ENCODE results near the gene PPP2R3B.

The PPP2R3B gene

DNA sequence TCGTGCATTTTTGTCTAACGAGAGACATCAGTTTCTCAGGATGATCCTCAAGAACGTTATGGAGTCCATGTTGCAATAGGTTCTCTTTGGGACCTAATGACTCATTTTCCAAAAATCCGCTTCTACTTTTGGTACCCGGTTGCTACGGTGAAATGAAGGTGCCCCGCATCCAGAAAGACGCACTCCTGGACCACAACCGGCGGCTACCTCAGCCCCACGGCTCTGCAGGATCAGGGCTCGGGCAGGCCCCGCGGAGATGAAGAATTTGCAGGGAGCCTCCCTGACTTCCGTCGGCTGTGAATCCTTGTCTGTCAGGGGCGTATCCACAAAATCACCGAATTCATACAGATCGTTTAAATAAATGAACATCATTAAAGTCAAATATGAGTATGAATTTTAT, 83.7 kb downstream of the PPP2R3B start:
- no peak for DNase-seq (ENCODE audit: extremely low read depth, low read depth)
- TF ChIP-seq CTCF (IDR thresholded peaks at IDR 0.05; ENCODE audit: low read depth, low read length) = no peak

- DNase-seq (ENCODE audit: extremely low read depth, low read depth) = no peak
- TF ChIP-seq CTCF (IDR thresholded peaks at IDR 0.05; ENCODE audit: low read depth, low read length) = no peak
Observed at GRCh38 chrX:300334-300733, 86.4 kb downstream of the PPP2R3B start.

DNA sequence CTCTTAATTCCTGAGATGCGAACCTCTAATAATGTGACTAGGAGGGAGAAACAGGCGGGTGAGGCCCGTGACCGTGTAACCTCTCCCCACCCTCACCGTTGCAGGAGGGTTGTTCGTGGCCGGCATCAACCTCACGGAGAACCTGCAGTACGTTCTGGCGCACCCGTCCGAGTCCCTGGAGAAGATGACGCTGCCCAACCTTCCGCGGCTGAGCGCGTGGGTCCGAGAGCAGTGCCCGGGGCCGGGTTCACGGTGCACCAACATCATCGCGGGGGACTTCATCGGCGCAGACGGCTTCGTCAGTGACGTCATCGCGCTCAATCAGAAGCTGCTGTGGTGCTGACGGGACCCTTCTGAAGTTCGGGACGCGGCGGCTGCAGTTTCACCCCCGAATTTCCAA, 87.7 kb downstream of the PPP2R3B start:
- TF ChIP-seq CTCF (IDR thresholded peaks at IDR 0.05; ENCODE audit: low read depth, low read length) = no peak
- DNase-seq (ENCODE audit: extremely low read depth, low read depth) = no peak

- no peak for DNase-seq (ENCODE audit: extremely low read depth, low read depth)
Observed at GRCh38 chrX:295136-295535, 91.6 kb downstream of the PPP2R3B start.

DNA sequence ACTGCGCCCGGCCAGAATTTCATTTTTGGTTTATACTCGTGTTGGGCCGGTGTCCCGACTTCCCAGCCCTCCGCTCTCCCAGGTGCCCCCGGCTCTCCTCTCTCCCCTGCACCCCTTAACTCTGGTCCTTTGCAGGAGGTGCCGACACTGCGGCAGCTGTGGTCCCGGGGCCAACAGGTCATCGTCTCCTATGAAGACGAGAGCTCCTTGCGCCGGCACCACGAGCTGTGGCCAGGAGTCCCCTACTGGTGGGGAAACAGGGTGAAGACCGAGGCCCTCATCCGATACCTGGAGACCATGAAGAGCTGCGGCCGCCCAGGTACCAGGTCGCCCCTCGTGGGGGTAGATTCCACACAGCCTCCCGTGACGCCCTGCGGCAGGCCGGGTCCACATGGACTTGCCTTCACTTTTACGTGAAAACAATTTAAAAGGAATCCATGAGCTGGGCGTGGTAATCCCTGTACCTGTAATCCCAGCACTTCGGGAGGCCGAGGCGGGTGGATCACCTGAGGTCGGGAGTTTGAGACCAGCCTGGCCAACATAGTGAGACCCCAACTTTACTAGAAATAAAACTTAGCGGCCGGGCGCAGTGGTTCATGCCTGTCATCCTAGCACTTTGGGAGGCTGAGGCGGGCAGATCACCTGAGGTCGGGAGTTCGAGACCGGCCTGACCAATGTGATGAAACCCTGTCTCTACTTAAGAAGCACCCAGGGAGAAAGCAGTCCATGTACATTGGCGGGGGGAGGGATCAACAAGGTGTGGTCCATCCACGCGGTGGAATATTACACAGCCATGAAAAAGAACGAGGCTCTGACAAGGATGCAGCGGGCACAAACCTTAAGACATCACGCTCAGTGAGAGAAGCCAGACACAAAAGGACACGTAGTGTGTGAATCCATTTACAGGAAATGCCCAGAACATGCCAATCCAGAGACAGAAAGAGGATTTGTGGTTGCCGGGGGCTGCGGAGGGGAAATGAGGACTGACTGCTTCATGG, 93.5 kb downstream of the PPP2R3B start:
- no peak for DNase-seq (ENCODE audit: extremely low read depth, low read depth)
- no peak for TF ChIP-seq CTCF (IDR thresholded peaks at IDR 0.05; ENCODE audit: low read depth, low read length)

More at GRCh38 chrX:295136-295535, 91.6 kb downstream of the PPP2R3B start:
- no peak for TF ChIP-seq CTCF (IDR thresholded peaks at IDR 0.05; ENCODE audit: low read depth, low read length)

- no peak for DNase-seq (ENCODE audit: extremely low read depth, low read depth)
- no peak for TF ChIP-seq CTCF (IDR thresholded peaks at IDR 0.05; ENCODE audit: low read depth, low read length)
Observed at GRCh38 chrX:291411-291901, 95.3 kb downstream of the PPP2R3B start.

DNA sequence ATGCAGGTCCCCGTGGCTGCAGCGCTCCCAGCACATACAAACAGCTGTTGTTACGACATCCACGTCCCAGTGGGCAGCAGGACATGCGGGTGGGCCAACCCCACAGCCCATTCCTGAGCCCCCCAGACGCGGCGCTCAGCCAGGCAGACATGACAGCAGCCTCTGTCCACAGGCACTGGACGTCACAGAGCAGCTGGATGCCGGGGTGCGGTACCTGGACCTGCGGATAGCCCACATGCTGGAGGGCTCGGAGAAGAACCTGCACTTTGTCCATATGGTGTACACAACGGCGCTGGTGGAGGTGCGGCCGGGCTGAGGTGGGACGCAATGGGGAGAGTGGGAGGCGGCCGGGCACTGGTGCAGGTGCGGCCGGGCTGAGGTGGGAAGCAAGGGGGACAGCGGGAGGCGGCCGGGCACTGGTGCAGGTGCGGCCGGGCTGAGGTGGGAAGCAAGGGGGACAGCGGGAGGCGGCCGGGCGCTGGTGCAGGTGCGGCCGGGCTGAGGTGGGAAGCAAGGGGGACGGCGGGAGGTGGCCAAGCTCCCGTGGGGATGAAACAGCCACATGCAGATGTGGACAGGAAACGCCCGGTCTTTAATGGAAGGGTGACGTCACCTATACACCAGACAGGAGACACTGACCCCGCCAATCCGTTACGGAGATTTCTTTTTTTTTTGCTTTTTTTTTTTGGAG, 96.1 kb downstream of the PPP2R3B start:
- no peak for DNase-seq (ENCODE audit: extremely low read depth, low read depth)
- no peak for TF ChIP-seq CTCF (IDR thresholded peaks at IDR 0.05; ENCODE audit: low read depth, low read length)

Data from AG09319 (cell line).